HEK293 (cell line): Measurements from ENCODE around the gene CCDC85B.

Experiments
- CTCF ChIA-PET: fragments of 350-600 bp; formaldehyde crosslinking; extraction: SDS; loops from one replicate; lab custom pipeline; 2021; ENCODE audit warnings: antibody characterized with exemption; lab: Yijun Ruan, JAX
- POLR2A ChIA-PET: fragments of 300-600 bp; formaldehyde crosslinking; extraction: SDS; loops from one replicate; lab custom pipeline; 2020; ENCODE audit warnings: antibody characterized with exemption, inconsistent platforms; lab: Yijun Ruan, JAX
- H3K27ac ChIP-seq: fragments of 200-500 bp; sonication (Bioruptor generic); 2 replicates; pipeline ENCODE4 v1.5.1; 2014; ENCODE audit warnings: low read depth, low read length, control low read depth, inconsistent platforms; ENCODE audit errors: extremely low read depth
- H3K36me3 ChIP-seq, 2 experiments: fragments of 200-500 bp in 1 of 2; sonication (Bioruptor generic) in 1 of 2; 1 replicate in 1 of 2; 2 replicates in 1 of 2; pipeline ENCODE4 v1.5.1; 2014 to 2017; ENCODE audit warnings: inconsistent platforms in 2 of 2, low read length in 2 of 2; ENCODE audit not compliant: control insufficient read depth in 2 of 2, insufficient read depth in 1 of 2
- H3K4me1 ChIP-seq: fragments of 200-500 bp; sonication (Bioruptor generic); 2 replicates; pipeline ENCODE4 v1.5.1; 2014; ENCODE audit warnings: mild to moderate bottlenecking, low read length, inconsistent platforms; ENCODE audit not compliant: control insufficient read depth, insufficient read depth
- H3K4me3 ChIP-seq: 2 replicates; pipeline ENCODE4 v1.5.1; 2011; ENCODE audit warnings: low read depth, mild to moderate bottlenecking, control low read depth, low read length, moderate library complexity
- H3K9me3 ChIP-seq: fragments of 200-500 bp; sonication (Bioruptor generic); 2 replicates; pipeline ENCODE4 v1.5.1; 2014; ENCODE audit warnings: low read depth, low read length, inconsistent platforms; ENCODE audit not compliant: control insufficient read depth, insufficient read depth
- HOXA7 ChIP-seq: sonication (generic); formaldehyde crosslinking; IDR thresholded peaks from 2 replicates; pipeline ENCODE4 v1.8.1; 2022; ENCODE audit warnings: missing genetic modification reagents, borderline replicate concordance
- KLF9 ChIP-seq: fragments of 450-650 bp; formaldehyde crosslinking; IDR thresholded peaks from 2 replicates; pipeline ENCODE4 v1.5.1; 2016; ENCODE audit warnings: missing biosample characterization, missing genetic modification characterization, low read depth
- SCRT1 ChIP-seq: fragments of 450-650 bp; formaldehyde crosslinking; IDR thresholded peaks from 2 replicates; pipeline ENCODE4 v1.5.1; 2016; ENCODE audit warnings: missing biosample characterization, missing genetic modification characterization, borderline replicate concordance
- SCRT2 ChIP-seq: fragments of 450-650 bp; formaldehyde crosslinking; IDR thresholded peaks from 2 replicates; pipeline ENCODE4 v1.5.1; 2016; ENCODE audit warnings: missing biosample characterization, missing genetic modification characterization
- SP2 ChIP-seq: fragments of 450-650 bp; formaldehyde crosslinking; IDR thresholded peaks from 2 replicates; pipeline ENCODE4 v1.5.1; 2016; ENCODE audit warnings: missing biosample characterization, missing genetic modification characterization
- SP7 ChIP-seq: fragments of 450-650 bp; formaldehyde crosslinking; IDR thresholded peaks from 2 replicates; pipeline ENCODE4 v1.5.1; 2016; ENCODE audit warnings: missing biosample characterization, missing genetic modification characterization
- ZBTB21 ChIP-seq: fragments of 450-650 bp; formaldehyde crosslinking; IDR thresholded peaks from 2 replicates; pipeline ENCODE4 v1.5.1; 2017; ENCODE audit warnings: missing biosample characterization, missing genetic modification characterization
- ZBTB7A ChIP-seq: fragments of 450-650 bp; formaldehyde crosslinking; IDR thresholded peaks from 2 replicates; pipeline ENCODE4 v1.5.1; 2016; ENCODE audit warnings: low read depth, missing biosample characterization, missing genetic modification characterization
- ZBTB8A ChIP-seq: fragments of 450-650 bp; formaldehyde crosslinking; IDR thresholded peaks from 2 replicates; pipeline ENCODE4 v1.5.1; 2016; ENCODE audit warnings: missing biosample characterization, missing genetic modification characterization
- ZIC2 ChIP-seq: fragments of 450-650 bp; formaldehyde crosslinking; IDR thresholded peaks from 2 replicates; pipeline ENCODE4 v1.5.1; 2016; ENCODE audit warnings: missing biosample characterization, missing genetic modification characterization
- ZNF221 ChIP-seq: fragments of 450-650 bp; formaldehyde crosslinking; IDR thresholded peaks from 2 replicates; pipeline ENCODE4 v1.5.1; 2017; ENCODE audit warnings: missing biosample characterization, missing genetic modification characterization, borderline replicate concordance
- ZNF223 ChIP-seq: fragments of 450-650 bp; formaldehyde crosslinking; IDR thresholded peaks from 2 replicates; pipeline ENCODE4 v1.5.1; 2016; ENCODE audit warnings: missing biosample characterization, missing genetic modification characterization
- ZNF248 ChIP-seq: fragments of 450-650 bp; formaldehyde crosslinking; IDR thresholded peaks from 2 replicates; pipeline ENCODE4 v1.5.1; 2017; ENCODE audit warnings: missing biosample characterization, missing genetic modification characterization
- ZNF324 ChIP-seq: fragments of 450-650 bp; formaldehyde crosslinking; IDR thresholded peaks from 2 replicates; pipeline ENCODE4 v1.5.1; 2016; ENCODE audit warnings: missing biosample characterization, missing genetic modification characterization
- ZNF341 ChIP-seq: fragments of 450-650 bp; formaldehyde crosslinking; IDR thresholded peaks from 2 replicates; pipeline ENCODE4; 2016; ENCODE audit warnings: low read depth, missing biosample characterization, missing genetic modification characterization
- ZNF48 ChIP-seq: fragments of 450-650 bp; formaldehyde crosslinking; IDR thresholded peaks from 2 replicates; pipeline ENCODE4 v1.5.1; 2016; ENCODE audit warnings: missing biosample characterization, missing genetic modification characterization
- ZNF501 ChIP-seq: fragments of 450-650 bp; formaldehyde crosslinking; IDR thresholded peaks from 2 replicates; pipeline ENCODE4 v1.5.1; 2016; ENCODE audit warnings: missing biosample characterization, missing genetic modification characterization
- ZNF530 ChIP-seq: fragments of 450-650 bp; formaldehyde crosslinking; IDR thresholded peaks from 2 replicates; pipeline ENCODE4 v1.5.1; 2016; ENCODE audit warnings: low read depth, missing biosample characterization, missing genetic modification characterization
- ZNF571 ChIP-seq: fragments of 450-650 bp; formaldehyde crosslinking; IDR thresholded peaks from 2 replicates; pipeline ENCODE4 v1.5.0; 2017; ENCODE audit warnings: missing biosample characterization, missing genetic modification characterization
- ZNF600 ChIP-seq: fragments of 450-650 bp; formaldehyde crosslinking; IDR thresholded peaks from 2 replicates; pipeline ENCODE4 v1.5.1; 2016; ENCODE audit warnings: missing biosample characterization, missing genetic modification characterization
- ZNF624 ChIP-seq: fragments of 450-650 bp; formaldehyde crosslinking; IDR thresholded peaks from 2 replicates; pipeline ENCODE4 v1.5.1; 2017; ENCODE audit warnings: missing biosample characterization, missing genetic modification characterization
- ZNF654 ChIP-seq: fragments of 450-650 bp; formaldehyde crosslinking; IDR thresholded peaks from 2 replicates; pipeline ENCODE4 v1.5.1; 2016; ENCODE audit warnings: low read depth, missing biosample characterization, missing genetic modification characterization
- ZNF768 ChIP-seq: fragments of 450-650 bp; formaldehyde crosslinking; IDR thresholded peaks from 2 replicates; pipeline ENCODE4 v1.5.1; 2018; ENCODE audit warnings: missing biosample characterization, mild to moderate bottlenecking, missing genetic modification characterization
- ZNF843 ChIP-seq: fragments of 450-650 bp; formaldehyde crosslinking; IDR thresholded peaks from 2 replicates; pipeline ENCODE4 v1.5.1; 2016; ENCODE audit warnings: missing biosample characterization, missing genetic modification characterization
- TF ChIP-seq, protein P1 (sequence below): fragments of 450-650 bp; formaldehyde crosslinking; IDR thresholded peaks from 2 replicates; pipeline ENCODE4 v1.5.1; 2017; ENCODE audit warnings: missing biosample characterization, missing genetic modification characterization
- TF ChIP-seq, protein P2 (sequence below): fragments of 450-650 bp; formaldehyde crosslinking; IDR thresholded peaks from 2 replicates; pipeline ENCODE4 v1.5.1; 2017; ENCODE audit warnings: missing biosample characterization, mild to moderate bottlenecking, missing genetic modification characterization, moderate library complexity
- TF ChIP-seq, protein P3 (sequence below): IDR thresholded peaks from 2 replicates; pipeline ENCODE4 v1.6.1; 2011; ENCODE audit warnings: mild to moderate bottlenecking, low read depth, low read length, borderline replicate concordance

Gene CCDC85B

DNA sequence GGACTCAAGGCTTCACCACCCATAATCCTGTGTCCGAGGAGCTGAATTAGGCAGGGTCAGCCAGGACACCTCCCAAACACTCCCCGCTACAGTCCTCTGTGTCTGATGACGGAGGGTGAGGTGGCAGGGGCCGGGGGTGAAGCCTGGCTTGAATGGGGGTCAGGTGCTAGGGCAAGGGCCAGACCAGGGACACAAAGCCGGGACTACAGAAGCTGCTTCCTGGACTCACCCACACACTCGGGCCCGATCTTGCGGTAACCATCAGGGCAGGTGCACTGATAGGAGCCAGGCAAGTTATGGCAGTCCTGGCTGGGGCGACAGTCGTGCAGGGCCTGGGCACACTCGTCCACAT lies 20.2 kb upstream of the CCDC85B start:
- H3K4me3 ChIP-seq: no peak overlapping the region
- TF ChIP-seq ZNF654 (tag by site-specific recombination) (no peak), ZNF530 (tag by site-specific recombination) (no peak), KLF9 (tag by site-specific recombination) (no peak), ZNF571 (tag by site-specific recombination) (no peak), ZNF221 (tag by site-specific recombination) (no peak), SP7 (tag by site-specific recombination) (no peak), ZBTB7A (tag by site-specific recombination) (no peak)
- CTCF ChIA-PET: interaction anchor here (2.1 to 4.2 kb wide), 3 partner anchors 10 to 19 kb away, joined by 5 to 37 read pairs (median 17); partner anchors contain the start of gene MUS81
- POLR2A ChIA-PET: interaction anchor here (0.9 to 6.6 kb wide), 5 partner anchors 9 to 158 kb away, joined by 3 to 111 read pairs (median 3); partner anchors contain the start of genes CFL1, FIBP, FOSL1 and KAT5
- no peaks in the 10 kb centered on the region for H3K9me3 ChIP-seq
- no peak overlapping the region for H3K27ac ChIP-seq
- peaks cover 0 to 28% of the 10 kb centered on the region in 2 experiments; a peak in 1 of 3 replicates for H3K36me3 ChIP-seq
- no peaks in the 10 kb centered on the region for H3K4me1 ChIP-seq

DNA sequence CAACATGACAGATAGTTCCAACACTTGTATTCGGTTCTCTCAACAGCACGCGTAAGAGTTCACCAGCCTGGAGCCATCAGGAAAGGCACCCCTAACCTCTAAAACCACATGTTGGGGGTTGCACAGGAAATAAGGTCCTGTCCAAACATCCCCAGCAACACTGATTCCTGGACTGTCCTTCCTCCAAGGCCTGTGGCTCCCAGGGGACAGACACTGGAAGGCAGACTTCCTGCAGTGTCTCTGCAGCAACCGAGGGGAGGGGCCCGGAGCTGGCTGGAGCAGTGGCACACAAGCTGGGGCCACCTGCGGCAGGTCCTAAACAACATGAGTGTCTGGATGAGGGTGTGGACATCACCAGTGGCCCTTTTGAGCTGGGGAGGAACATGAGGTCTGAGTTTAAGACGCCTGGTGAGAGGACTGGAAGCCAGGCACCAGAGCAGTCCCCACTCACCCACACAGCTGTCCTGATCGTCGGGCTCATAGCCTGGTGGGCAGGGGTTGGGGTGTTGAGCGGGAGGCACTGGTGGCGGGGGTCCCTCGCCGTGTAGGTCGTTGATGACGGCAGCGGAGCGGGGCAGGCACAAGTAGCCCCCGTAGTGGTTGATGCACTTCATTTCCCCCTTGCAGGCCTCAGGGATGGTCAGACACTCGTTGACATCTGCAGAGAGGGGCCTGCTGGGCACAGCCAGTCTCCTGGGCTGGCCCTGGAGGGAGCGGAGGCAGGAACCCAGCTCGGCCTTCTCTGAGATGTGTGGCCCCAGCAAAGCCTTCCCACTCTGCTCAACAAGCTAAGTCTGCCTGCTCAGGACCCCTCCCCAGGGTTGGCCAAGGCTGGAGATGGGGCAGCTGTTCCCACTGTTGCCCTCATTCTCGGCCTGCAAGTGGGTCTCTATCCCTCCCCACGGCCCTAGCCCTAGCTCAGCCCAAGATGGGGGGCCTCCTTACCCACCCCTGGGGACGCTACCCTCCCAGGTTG lies 19.5 kb upstream of the CCDC85B start:
- H3K9me3 ChIP-seq: no peaks in the 10 kb centered on the region
- POLR2A ChIA-PET: interaction anchor here (0.6 to 6.6 kb wide), 11 partner anchors 10 to 123 kb away, joined by 3 to 111 read pairs (median 4); partner anchors contain the start of genes CCDC85B, CFL1, FIBP and FOSL1
- H3K4me1 ChIP-seq: no peaks in the 10 kb centered on the region
- no peak overlapping the region for H3K4me3 ChIP-seq
- peaks cover 0 to 21% of the 10 kb centered on the region in 2 experiments; a peak in 1 of 3 replicates for H3K36me3 ChIP-seq
- CTCF ChIA-PET: interaction anchor here (0.7 to 4.2 kb wide), 5 partner anchors 11 to 54 kb away, joined by 3 to 37 read pairs (median 4); partner anchors contain the start of genes FIBP and MUS81
- H3K27ac ChIP-seq: no peak overlapping the region
- peak; percentile 70; the same call in 1 of the 2 replicates for TF ChIP-seq SCRT2 (tag by site-specific recombination)
- no peak for TF ChIP-seq SP2
- TF ChIP-seq ZNF48 (tag by site-specific recombination): no peak
- no peak for TF ChIP-seq ZNF530 (tag by site-specific recombination)
- TF ChIP-seq ZBTB21 (tag by site-specific recombination): no peak
- TF ChIP-seq ZNF248 (tag by site-specific recombination): no peak
- no peak for TF ChIP-seq ZBTB8A (tag by site-specific recombination)
- TF ChIP-seq ZNF223 (tag by site-specific recombination): no peak
- TF ChIP-seq, protein P1, sequence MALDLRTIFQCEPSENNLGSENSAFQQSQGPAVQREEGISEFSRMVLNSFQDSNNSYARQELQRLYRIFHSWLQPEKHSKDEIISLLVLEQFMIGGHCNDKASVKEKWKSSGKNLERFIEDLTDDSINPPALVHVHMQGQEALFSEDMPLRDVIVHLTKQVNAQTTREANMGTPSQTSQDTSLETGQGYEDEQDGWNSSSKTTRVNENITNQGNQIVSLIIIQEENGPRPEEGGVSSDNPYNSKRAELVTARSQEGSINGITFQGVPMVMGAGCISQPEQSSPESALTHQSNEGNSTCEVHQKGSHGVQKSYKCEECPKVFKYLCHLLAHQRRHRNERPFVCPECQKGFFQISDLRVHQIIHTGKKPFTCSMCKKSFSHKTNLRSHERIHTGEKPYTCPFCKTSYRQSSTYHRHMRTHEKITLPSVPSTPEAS: no peak
- peak; percentile 84 for TF ChIP-seq ZIC2 (tag by site-specific recombination)
- no peak for TF ChIP-seq ZNF768
- no peak for TF ChIP-seq ZNF324
- TF ChIP-seq, protein P2, sequence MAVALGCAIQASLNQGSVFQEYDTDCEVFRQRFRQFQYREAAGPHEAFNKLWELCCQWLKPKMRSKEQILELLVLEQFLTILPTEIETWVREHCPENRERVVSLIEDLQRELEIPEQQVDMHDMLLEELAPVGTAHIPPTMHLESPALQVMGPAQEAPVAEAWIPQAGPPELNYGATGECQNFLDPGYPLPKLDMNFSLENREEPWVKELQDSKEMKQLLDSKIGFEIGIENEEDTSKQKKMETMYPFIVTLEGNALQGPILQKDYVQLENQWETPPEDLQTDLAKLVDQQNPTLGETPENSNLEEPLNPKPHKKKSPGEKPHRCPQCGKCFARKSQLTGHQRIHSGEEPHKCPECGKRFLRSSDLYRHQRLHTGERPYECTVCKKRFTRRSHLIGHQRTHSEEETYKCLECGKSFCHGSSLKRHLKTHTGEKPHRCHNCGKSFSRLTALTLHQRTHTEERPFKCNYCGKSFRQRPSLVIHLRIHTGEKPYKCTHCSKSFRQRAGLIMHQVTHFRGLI (tag by site-specific recombination): no peak
- no peak for TF ChIP-seq HOXA7 (CRISPR knock-in tag)
- TF ChIP-seq, protein P3, sequence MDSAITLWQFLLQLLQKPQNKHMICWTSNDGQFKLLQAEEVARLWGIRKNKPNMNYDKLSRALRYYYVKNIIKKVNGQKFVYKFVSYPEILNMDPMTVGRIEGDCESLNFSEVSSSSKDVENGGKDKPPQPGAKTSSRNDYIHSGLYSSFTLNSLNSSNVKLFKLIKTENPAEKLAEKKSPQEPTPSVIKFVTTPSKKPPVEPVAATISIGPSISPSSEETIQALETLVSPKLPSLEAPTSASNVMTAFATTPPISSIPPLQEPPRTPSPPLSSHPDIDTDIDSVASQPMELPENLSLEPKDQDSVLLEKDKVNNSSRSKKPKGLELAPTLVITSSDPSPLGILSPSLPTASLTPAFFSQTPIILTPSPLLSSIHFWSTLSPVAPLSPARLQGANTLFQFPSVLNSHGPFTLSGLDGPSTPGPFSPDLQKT: no peak
- TF ChIP-seq ZNF843: no peak
- TF ChIP-seq SCRT1 (tag by site-specific recombination): no peak
- TF ChIP-seq ZNF341 (tag by site-specific recombination): peak; percentile 65
- no peak for TF ChIP-seq ZNF501 (tag by site-specific recombination)
- TF ChIP-seq ZNF624 (tag by site-specific recombination): no peak
- TF ChIP-seq ZNF600 (tag by site-specific recombination): 0 out of 2 replicates have a peak, but pooled peaks have one; percentile 33
